CD14-positive monocyte (primary cell): Measurements from ENCODE around the gene FAM43A. TPM values are rescaled to one million over a fixed set of nuclear protein-coding genes. Genes with fewer than 3 reads are reported as not detected.

Experiments used
- DNase-seq, 3 donors: peaks; one replicate each; pipeline ENCODE4 v3.0.0-alpha.2; 2011 to 2022
- H2AFZ ChIP-seq: 2 replicates; pipeline ENCODE4 v1.6.0; 2012; ENCODE audit warnings: mild to moderate bottlenecking, low read depth, low read length, inconsistent platforms; ENCODE audit not compliant: insufficient read depth, poor library complexity, severe bottlenecking
- H3K27ac ChIP-seq, 2 donors: 1 replicate in 1 of 2; 2 replicates in 1 of 2; pipeline ENCODE4 v1.5.1; 2012 to 2013; ENCODE audit warnings: low read length in 2 of 2, control low read depth in 1 of 2, inconsistent platforms in 1 of 2, low read depth in 1 of 2, mild to moderate bottlenecking in 1 of 2
- H3K27me3 ChIP-seq, 2 donors: one replicate each; pipeline versions ENCODE4 v1.6.0 to v1.6.1; 2011 to 2013; ENCODE audit warnings: low read length in 2 of 2; ENCODE audit not compliant: control insufficient read depth in 2 of 2, insufficient read depth in 2 of 2
- H3K36me3 ChIP-seq, 2 donors: replicated peaks in 1 of 2; 1 replicate in 1 of 2; 2 replicates in 1 of 2; pipeline versions ENCODE4 v1.5.1 to v1.6.1; 2012 to 2013; ENCODE audit warnings: low read length in 2 of 2, control low read depth in 1 of 2, inconsistent platforms in 1 of 2, mild to moderate bottlenecking in 1 of 2; ENCODE audit not compliant: insufficient read depth in 2 of 2, control insufficient read depth in 1 of 2
- H3K4me1 ChIP-seq, 2 donors: 1 replicate in 1 of 2; 2 replicates in 1 of 2; pipeline versions ENCODE4 v1.5.1 to v1.6.1; 2012 to 2013; ENCODE audit warnings: low read length in 2 of 2, control low read depth in 1 of 2, inconsistent platforms in 1 of 2, mild to moderate bottlenecking in 1 of 2, moderate library complexity in 1 of 2; ENCODE audit not compliant: insufficient read depth in 2 of 2, control insufficient read depth in 1 of 2
- H3K4me2 ChIP-seq: replicated peaks from 2 replicates; pipeline ENCODE3; 2012; ENCODE audit warnings: low read length, moderate library complexity, mild to moderate bottlenecking; ENCODE audit not compliant: poor library complexity, severe bottlenecking; ENCODE audit errors: extremely low read depth
- H3K4me3 ChIP-seq, 3 experiments: fragments of 200-600 bp in 1 of 3; sonication (generic) in 1 of 3; replicated peaks in 1 of 3; 1 replicate in 2 of 3; 2 replicates in 1 of 3; pipeline ENCODE4 v1.5.1; 2011 to 2013; ENCODE audit warnings: low read length in 3 of 3, mild to moderate bottlenecking in 3 of 3, control low read depth in 2 of 3, low read depth in 2 of 3, inconsistent platforms in 1 of 3, moderate library complexity in 1 of 3
- H3K79me2 ChIP-seq: 2 replicates; pipeline ENCODE4 v1.6.0; 2012; ENCODE audit warnings: mild to moderate bottlenecking, control low read depth, inconsistent platforms, low read length, moderate library complexity; ENCODE audit not compliant: insufficient read depth
- H3K9ac ChIP-seq: 2 replicates; pipeline ENCODE4 v1.6.0; 2017; ENCODE audit warnings: low read length, mild to moderate bottlenecking; ENCODE audit not compliant: insufficient read depth, poor library complexity, severe bottlenecking
- H3K9me3 ChIP-seq, 2 donors: replicated peaks in 1 of 2; 1 replicate in 1 of 2; 2 replicates in 1 of 2; pipeline versions ENCODE4 v1.5.1 to v1.6.1; 2012 to 2013; ENCODE audit warnings: low read length in 2 of 2, control low read depth in 1 of 2; ENCODE audit not compliant: control insufficient read depth in 1 of 2, insufficient read depth in 1 of 2
- H4K20me1 ChIP-seq: 2 replicates; pipeline ENCODE4 v1.6.0; 2012; ENCODE audit warnings: mild to moderate bottlenecking, low read length, control low read depth, moderate library complexity; ENCODE audit not compliant: insufficient read depth
- H3K27ac Mint-ChIP-seq, 7 donors: one replicate each; pipeline ENCODE4 v1.8.0; 2020; ENCODE audit warnings: mild to moderate bottlenecking in 7 of 7, mixed read lengths in 7 of 7, moderate library complexity in 6 of 7, inconsistent platforms in 2 of 7
- H3K27me3 Mint-ChIP-seq, 3 donors: one replicate each; pipeline ENCODE4 v1.8.0; 2021 to 2022; ENCODE audit warnings: low read depth in 3 of 3, mild to moderate bottlenecking in 3 of 3, mixed read lengths in 3 of 3, moderate library complexity in 3 of 3, inconsistent platforms in 1 of 3
- H3K36me3 Mint-ChIP-seq, 2 donors: one replicate each; pipeline ENCODE4 v1.8.0; 2020; ENCODE audit warnings: mixed read lengths in 2 of 2, inconsistent platforms in 1 of 2, mild to moderate bottlenecking in 1 of 2
- H3K4me1 Mint-ChIP-seq: one replicate; pipeline ENCODE4 v1.8.0; 2020; ENCODE audit warnings: mild to moderate bottlenecking, mixed read lengths
- H3K4me3 Mint-ChIP-seq, 2 donors: one replicate each; pipeline ENCODE4 v1.8.0; 2020; ENCODE audit warnings: mild to moderate bottlenecking in 2 of 2, mixed read lengths in 2 of 2, moderate library complexity in 1 of 2
- H3K9me3 Mint-ChIP-seq, 7 donors: one replicate each; pipeline ENCODE4 v1.8.0; 2020 to 2022; ENCODE audit warnings: mixed read lengths in 7 of 7, mild to moderate bottlenecking in 6 of 7, moderate library complexity in 6 of 7, inconsistent platforms in 2 of 7
- CTCF ChIP-seq: fragments of 200-600 bp; IDR thresholded peaks from one replicate; pipeline ENCODE4 v1.8.0; 2022; ENCODE audit warnings: antibody characterized with exemption, mild to moderate bottlenecking
- WGBS: methylation state at CpG from one replicate; pipeline ENCODE4 v1.1.5; 2013; ENCODE audit warnings: missing lambda C conversion rate; ENCODE audit not compliant: insufficient coverage; 5-methylcytosine and 5-hydroxymethylcytosine counted together
- intact Hi-C, 2 donors: fragments of 100-400 bp; cut with micrococcal nuclease; formaldehyde crosslinking; loops; one replicate each; pipeline versions ENCODE4 v1.15.0 to v1.15.1; 2023
- polyA plus RNA-seq, 3 donors: library from polyadenylated mRNA; depleted of rRNA in 1 of 3; unstranded in 2 of 3; stranded (reverse) in 1 of 3; fragments of 300-500 nt in 2 of 3; fragments of >200 nt in 1 of 3; fragmentation: Illumina TruSeq in 2 of 3; gene quantifications; 1 replicate in 2 of 3; 2 replicates in 1 of 3; pipeline ENCODE4 v1.2.3, GENCODE V29; 2012 to 2021

FAM43A gene
- polyA plus RNA-seq, 3 donors: 6.6 to 11.3 (median 9.8) TPM

DNA sequence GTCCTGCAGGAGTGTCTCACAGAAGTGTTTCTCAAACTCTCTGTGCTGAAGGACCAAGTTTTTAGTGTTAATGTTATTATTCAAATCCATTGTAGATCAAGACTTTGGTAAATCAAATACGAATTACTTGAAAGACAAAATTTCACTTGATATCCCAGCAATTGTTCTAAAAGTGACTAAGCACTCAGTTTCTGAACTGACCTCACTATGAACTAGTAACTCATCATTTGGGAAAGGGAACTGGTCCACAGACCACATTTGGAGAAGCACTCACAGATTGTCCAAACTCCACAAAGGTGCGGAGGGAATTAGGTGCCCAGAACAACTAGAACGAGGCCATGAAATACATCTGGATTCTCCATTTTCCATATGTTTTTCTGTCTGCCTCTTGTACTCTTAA is 25.6 kb downstream of the FAM43A start:
- peaks cover 4 to 12% (median 9%) of the 10 kb centered on the region in 7 donors for H3K9me3 Mint-ChIP-seq
- no peaks in the 10 kb centered on the region for H4K20me1 ChIP-seq
- peaks cover 0 to 6% of the 10 kb centered on the region in 2 donors for H3K9me3 ChIP-seq
- no peak overlapping the region for H2AFZ ChIP-seq
- H3K27ac ChIP-seq: no peak overlapping the region
- H3K27ac Mint-ChIP-seq: no peak overlapping the region
- H3K27me3 ChIP-seq: no peaks in the 10 kb centered on the region
- H3K4me2 ChIP-seq: no peak overlapping the region
- H3K9ac ChIP-seq: no peak overlapping the region
- no peaks in the 10 kb centered on the region for H3K4me1 ChIP-seq
- no peak overlapping the region for H3K4me3 ChIP-seq
- no peak for DNase-seq
- H3K36me3 ChIP-seq: no peaks in the 10 kb centered on the region
- peaks cover 0 to 8% (median 0%) of the 10 kb centered on the region in 3 donors for H3K27me3 Mint-ChIP-seq
- 100% methylated on average over 1 of the region's 3 CpGs for WGBS
- peaks cover 2% of the 10 kb centered on the region for H3K4me1 Mint-ChIP-seq
- intact Hi-C loops: no loop called here
- peaks cover 0 to 4% of the 10 kb centered on the region in 2 donors for H3K36me3 Mint-ChIP-seq
- TF ChIP-seq CTCF: no peak
- H3K79me2 ChIP-seq: no peaks in the 10 kb centered on the region
- H3K4me3 Mint-ChIP-seq: no peak overlapping the region

DNA sequence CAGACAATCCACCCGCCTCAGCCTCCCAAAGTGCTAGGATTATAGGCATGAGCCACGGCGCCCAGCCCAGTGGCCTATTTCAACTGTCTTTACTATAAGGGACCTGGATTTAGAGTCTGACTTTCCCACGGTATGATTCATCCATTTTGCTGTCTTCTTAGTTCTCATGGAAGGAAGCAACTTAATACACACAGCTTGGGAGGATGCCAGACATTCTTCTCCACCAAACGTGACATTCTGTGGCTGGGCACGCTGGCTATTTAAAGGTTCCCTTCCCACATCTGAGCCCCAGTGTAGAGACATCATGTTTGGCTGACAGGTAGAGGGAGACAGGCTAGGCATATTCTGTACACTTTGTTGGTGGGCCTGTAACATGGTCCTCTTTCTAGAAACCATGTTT is 26.2 kb downstream of the FAM43A start:
- peaks cover 0 to 5% (median 0%) of the 10 kb centered on the region in 3 donors for H3K27me3 Mint-ChIP-seq
- peaks cover 0 to 4% of the 10 kb centered on the region in 2 donors for H3K36me3 Mint-ChIP-seq
- no peak overlapping the region for H3K9ac ChIP-seq
- peaks cover 0 to 6% of the 10 kb centered on the region in 2 donors for H3K9me3 ChIP-seq
- H3K4me1 Mint-ChIP-seq: peaks cover 2% of the 10 kb centered on the region
- TF ChIP-seq CTCF: no peak
- H2AFZ ChIP-seq: no peak overlapping the region
- 100% methylated on average over 1 of the region's 6 CpGs for WGBS
- H4K20me1 ChIP-seq: no peaks in the 10 kb centered on the region
- H3K27ac ChIP-seq: no peak overlapping the region
- H3K27ac Mint-ChIP-seq: no peak overlapping the region
- intact Hi-C loops: no loop called here
- no peaks in the 10 kb centered on the region for H3K27me3 ChIP-seq
- H3K36me3 ChIP-seq: no peaks in the 10 kb centered on the region
- no peaks in the 10 kb centered on the region for H3K4me1 ChIP-seq
- no peak for DNase-seq
- H3K4me2 ChIP-seq: no peak overlapping the region
- no peak overlapping the region for H3K4me3 Mint-ChIP-seq
- peaks cover 4 to 12% (median 8%) of the 10 kb centered on the region in 7 donors for H3K9me3 Mint-ChIP-seq
- H3K4me3 ChIP-seq: no peak overlapping the region
- H3K79me2 ChIP-seq: no peaks in the 10 kb centered on the region
